ENCODE measurements around the gene C13orf46.
"Not testable (repeated sequence)": the region's sequence is repeated elsewhere in the genome, so short reads cannot be mapped to it uniquely, and the experiment has no call there.

Gene C13orf46

DNA sequence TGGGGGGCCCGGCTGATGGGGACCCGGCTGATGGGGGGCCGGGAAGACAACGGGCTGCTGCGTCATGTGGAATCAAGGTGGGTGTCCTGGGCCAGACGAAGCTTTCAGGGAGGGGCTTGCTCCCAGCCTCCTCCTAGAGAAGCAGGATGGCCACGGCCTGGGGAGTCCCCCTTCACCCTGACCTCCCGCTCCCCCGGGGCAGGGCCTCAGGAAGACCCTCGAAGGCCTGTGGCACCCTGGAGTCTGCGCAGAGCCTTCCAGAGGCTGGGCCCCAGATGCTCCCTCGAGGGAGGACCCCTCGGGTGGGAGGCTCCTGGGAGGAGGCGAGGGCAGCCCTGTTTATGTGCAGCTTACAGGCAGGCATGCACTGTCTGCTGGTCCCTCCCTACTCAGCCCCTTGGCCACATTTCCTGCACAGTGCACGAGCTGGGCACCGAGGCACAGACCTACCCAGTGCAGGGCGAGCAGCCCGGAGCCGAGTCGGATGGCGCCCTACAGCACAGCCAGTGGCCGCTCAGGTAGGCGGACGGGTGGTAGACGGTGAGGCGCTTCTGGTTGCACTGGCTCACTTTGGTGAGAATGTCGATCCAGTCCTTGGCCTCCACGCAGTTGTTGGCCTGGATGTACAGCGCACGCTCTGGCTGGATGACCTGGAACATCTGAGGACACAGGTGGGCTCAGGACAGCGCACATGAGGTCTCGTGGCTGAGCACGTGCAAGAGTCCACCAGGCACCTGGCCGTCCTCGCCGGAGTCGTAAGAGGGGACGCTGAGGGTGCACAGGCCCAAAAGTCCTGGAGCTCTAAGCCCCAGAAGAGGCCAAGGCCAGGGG is 22.4 kb upstream of the C13orf46 start:
- no peak for FAIRE-seq
- DNase-seq (ENCODE audit: insufficient read length, low spot score): no peak
- no peak for TF ChIP-seq POU2F2 (IDR thresholded peaks at IDR 0.05; ENCODE audit: low read depth, low read length)
- TF ChIP-seq POLR2AphosphoS5 (IDR thresholded peaks at IDR 0.05; ENCODE audit: low read depth, low read length): no peak

GRCh38 chr13:113995051-113995601 is 21.2 kb upstream of the C13orf46 start:
- no peak for FAIRE-seq
- DNase-seq (ENCODE audit: insufficient read length, low spot score): no peak
- TF ChIP-seq POLR2AphosphoS5 (IDR thresholded peaks at IDR 0.05; ENCODE audit: low read depth, low read length) (no peak), SPI1 (IDR thresholded peaks at IDR 0.05; ENCODE audit: low read depth, low read length) (no peak), POLR2A (IDR thresholded peaks at IDR 0.05; ENCODE audit: low read depth, low read length) (no peak), TAF1 (IDR thresholded peaks at IDR 0.05; ENCODE audit: low read depth, low read length) (no peak), PAX5 (IDR thresholded peaks at IDR 0.05; ENCODE audit: insufficient read depth, low read length, severe bottlenecking) (no peak), POU2F2 (IDR thresholded peaks at IDR 0.05; ENCODE audit: low read depth, low read length) (no peak)

DNA sequence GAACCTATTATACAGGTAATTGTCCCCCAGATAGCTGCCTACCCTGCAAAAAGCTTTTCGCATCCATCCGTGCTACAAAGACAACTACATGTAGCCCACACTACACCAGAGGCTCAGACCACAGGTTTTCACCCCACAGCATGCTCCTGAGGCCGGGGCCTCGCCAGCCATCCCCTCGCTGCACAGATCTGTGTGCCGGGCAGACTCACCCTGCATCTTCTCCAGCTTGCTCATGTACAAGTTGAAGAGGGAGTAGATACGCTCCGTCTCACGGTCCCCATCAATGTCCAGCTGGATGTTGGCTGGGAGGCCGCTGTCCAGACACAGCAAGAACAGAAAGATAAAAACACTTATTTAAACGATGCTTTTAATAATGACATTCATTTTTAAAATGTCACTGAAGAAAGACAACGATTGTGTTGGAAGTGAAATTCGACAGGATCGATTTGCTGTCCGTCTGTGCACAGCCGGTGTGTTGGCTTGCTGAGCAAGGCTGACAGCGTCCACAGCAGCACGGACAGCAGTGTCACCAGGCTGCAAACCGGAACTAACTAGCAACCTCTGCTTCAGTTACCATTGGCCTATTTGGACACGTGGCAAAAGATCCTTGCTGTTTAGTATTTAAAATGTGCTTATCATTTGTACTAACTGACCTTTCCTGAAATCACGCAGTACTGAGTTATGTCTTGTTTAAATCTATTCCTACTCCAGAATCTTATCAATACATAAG is 18.6 kb upstream of the C13orf46 start:
- FAIRE-seq (no peak), DNase-seq (ENCODE audit: insufficient read length, low spot score) (no peak)
- no peak for TF ChIP-seq SPI1 (IDR thresholded peaks at IDR 0.05; ENCODE audit: low read depth, low read length)
- TF ChIP-seq PAX5 (IDR thresholded peaks at IDR 0.05; ENCODE audit: insufficient read depth, low read length, severe bottlenecking): no peak
- no peak for TF ChIP-seq POU2F2 (IDR thresholded peaks at IDR 0.05; ENCODE audit: low read depth, low read length)
- TF ChIP-seq POLR2A (IDR thresholded peaks at IDR 0.05; ENCODE audit: low read depth, low read length): no peak
- TF ChIP-seq TAF1 (IDR thresholded peaks at IDR 0.05; ENCODE audit: low read depth, low read length): no peak
- TF ChIP-seq POLR2AphosphoS5 (IDR thresholded peaks at IDR 0.05; ENCODE audit: low read depth, low read length): no peak

DNA sequence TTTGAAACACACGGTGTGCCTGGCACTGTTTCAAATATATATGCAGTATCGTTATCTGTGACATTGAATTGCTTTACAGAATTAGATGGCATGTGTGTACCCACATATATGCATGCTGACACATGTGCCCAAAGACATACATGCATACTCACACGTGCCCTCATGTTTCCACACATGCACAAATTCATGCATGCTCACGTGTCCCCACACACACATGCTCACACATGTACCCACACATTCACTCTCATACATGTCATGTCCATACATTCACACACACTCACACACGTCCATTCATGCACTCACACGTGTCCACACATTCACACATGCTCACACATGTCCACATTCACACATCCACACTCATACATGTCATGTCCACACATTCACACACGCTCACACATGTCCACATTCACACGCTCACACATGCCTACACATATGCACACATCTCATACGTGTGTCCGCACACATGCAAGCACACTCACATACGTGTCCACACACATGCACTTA is 17.9 kb upstream of the C13orf46 start:
- TF ChIP-seq TAF1 (IDR thresholded peaks at IDR 0.05; ENCODE audit: low read depth, low read length) (no peak), POLR2AphosphoS5 (IDR thresholded peaks at IDR 0.05; ENCODE audit: low read depth, low read length) (no peak), SPI1 (IDR thresholded peaks at IDR 0.05; ENCODE audit: low read depth, low read length) (no peak), PAX5 (IDR thresholded peaks at IDR 0.05; ENCODE audit: insufficient read depth, low read length, severe bottlenecking) (no peak), POLR2A (IDR thresholded peaks at IDR 0.05; ENCODE audit: low read depth, low read length) (no peak)
- DNase-seq (ENCODE audit: insufficient read length, low spot score): no peak
- FAIRE-seq: peak; percentile 77

DNA sequence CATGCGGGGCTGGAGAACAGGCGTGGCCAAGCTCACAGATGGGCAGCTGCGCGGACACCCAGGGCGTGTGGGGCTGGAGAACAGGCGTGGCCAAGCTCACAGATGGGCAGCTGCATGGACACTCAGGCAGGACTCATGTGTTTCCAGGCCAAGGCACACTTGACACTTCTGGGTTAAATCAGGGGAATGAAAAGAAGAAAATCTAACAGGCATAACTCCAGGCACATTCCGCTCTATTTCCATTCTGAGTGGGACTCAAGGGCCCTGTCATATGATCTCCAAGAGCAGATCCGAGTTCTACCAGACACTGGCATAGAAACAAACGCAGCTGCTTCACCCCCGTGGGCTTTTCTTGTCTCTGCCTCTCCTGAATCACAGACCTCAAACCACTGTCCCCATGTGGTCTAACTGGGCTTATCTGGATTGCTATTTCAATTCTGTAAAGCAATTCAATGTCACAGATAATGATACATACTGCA is 17.4 kb upstream of the C13orf46 start:
- no peak for DNase-seq (ENCODE audit: insufficient read length, low spot score)
- TF ChIP-seq TAF1 (IDR thresholded peaks at IDR 0.05; ENCODE audit: low read depth, low read length) (no peak), POLR2A (IDR thresholded peaks at IDR 0.05; ENCODE audit: low read depth, low read length) (no peak), SPI1 (IDR thresholded peaks at IDR 0.05; ENCODE audit: low read depth, low read length) (no peak), POU2F2 (IDR thresholded peaks at IDR 0.05; ENCODE audit: low read depth, low read length) (no peak)
- FAIRE-seq: peak; percentile 20

GRCh38 chr13:113990321-113990837 is 16.5 kb upstream of the C13orf46 start:
- peak; percentile 5 for FAIRE-seq
- TF ChIP-seq PAX5 (IDR thresholded peaks at IDR 0.05; ENCODE audit: insufficient read depth, low read length, severe bottlenecking): no peak
- no peak for TF ChIP-seq TAF1 (IDR thresholded peaks at IDR 0.05; ENCODE audit: low read depth, low read length)
- no peak for TF ChIP-seq POLR2A (IDR thresholded peaks at IDR 0.05; ENCODE audit: low read depth, low read length)
- TF ChIP-seq SPI1 (IDR thresholded peaks at IDR 0.05; ENCODE audit: low read depth, low read length): no peak
- TF ChIP-seq POU2F2 (IDR thresholded peaks at IDR 0.05; ENCODE audit: low read depth, low read length): no peak
- TF ChIP-seq POLR2AphosphoS5 (IDR thresholded peaks at IDR 0.05; ENCODE audit: low read depth, low read length): no peak
- DNase-seq (ENCODE audit: insufficient read length, low spot score): no peak

DNA sequence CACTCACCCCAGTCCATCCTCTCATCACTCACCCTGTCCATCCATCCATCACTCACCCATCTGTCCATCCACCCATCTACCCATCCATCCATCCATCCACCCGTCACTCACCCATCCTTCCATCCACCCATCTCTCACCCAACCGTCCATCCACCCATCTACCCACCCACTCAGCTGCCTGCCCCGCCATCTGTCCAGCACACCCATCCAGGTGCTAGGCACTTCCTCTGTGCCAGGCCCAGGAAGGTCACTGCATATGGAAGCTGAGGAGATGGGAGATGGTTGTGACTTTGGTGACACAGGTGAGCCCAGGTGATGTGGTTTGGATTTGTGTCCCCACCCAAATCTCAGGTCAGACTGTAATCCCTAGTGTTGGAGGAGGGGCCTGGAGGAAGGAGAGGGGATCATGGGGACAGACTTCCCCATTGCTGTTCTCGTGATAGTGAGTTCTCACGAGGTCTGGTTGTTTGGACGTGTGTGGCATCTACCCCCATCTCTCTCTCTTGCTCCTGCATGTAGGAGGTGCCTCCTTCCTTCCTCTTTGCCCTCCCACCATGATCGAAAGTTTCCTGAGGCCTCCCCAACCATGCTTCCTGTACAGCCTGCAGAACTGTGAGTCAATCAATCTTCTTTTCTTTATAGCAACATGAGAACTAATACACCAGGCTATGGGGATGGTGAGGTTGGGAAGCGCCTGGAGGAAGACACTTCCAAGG is 15.9 kb upstream of the C13orf46 start:
- TF ChIP-seq POLR2A (IDR thresholded peaks at IDR 0.05; ENCODE audit: low read depth, low read length) (no peak), POU2F2 (IDR thresholded peaks at IDR 0.05; ENCODE audit: low read depth, low read length) (no peak), PAX5 (IDR thresholded peaks at IDR 0.05; ENCODE audit: insufficient read depth, low read length, severe bottlenecking) (no peak), POLR2AphosphoS5 (IDR thresholded peaks at IDR 0.05; ENCODE audit: low read depth, low read length) (no peak), SPI1 (IDR thresholded peaks at IDR 0.05; ENCODE audit: low read depth, low read length) (no peak), TAF1 (IDR thresholded peaks at IDR 0.05; ENCODE audit: low read depth, low read length) (no peak)
- DNase-seq (ENCODE audit: insufficient read length, low spot score) (no peak), FAIRE-seq (peak; percentile 26)

- not testable (repeated sequence) for DNase-seq (ENCODE audit: insufficient read length, low spot score); FAIRE-seq
Measured at GRCh38 chr13:113988859-113989258, 15.0 kb upstream of the C13orf46 start.

GRCh38 chr13:113982296-113982661 is 8.4 kb upstream of the C13orf46 start:
- DNase-seq (ENCODE audit: insufficient read length, low spot score) (no peak), FAIRE-seq (no peak)
- TF ChIP-seq SPI1 (IDR thresholded peaks at IDR 0.05; ENCODE audit: low read depth, low read length) (no peak), TAF1 (IDR thresholded peaks at IDR 0.05; ENCODE audit: low read depth, low read length) (no peak), PAX5 (IDR thresholded peaks at IDR 0.05; ENCODE audit: insufficient read depth, low read length, severe bottlenecking) (no peak), POLR2AphosphoS5 (IDR thresholded peaks at IDR 0.05; ENCODE audit: low read depth, low read length) (no peak), POU2F2 (IDR thresholded peaks at IDR 0.05; ENCODE audit: low read depth, low read length) (no peak), POLR2A (IDR thresholded peaks at IDR 0.05; ENCODE audit: low read depth, low read length) (no peak)

Data from GM12891 (cell line).